Endodermal cell (in vitro differentiated cells): ENCODE measurements around the gene GATA2. TPM values are rescaled to one million over a fixed set of nuclear protein-coding genes. Genes with fewer than 3 reads are reported as not detected.
A peak's percentile ranks its signal among the peaks of the same experiment; 100 is the strongest.

Source experiments
- DNase-seq: peaks from one replicate; pipeline ENCODE4 v3.0.0-alpha.2; 2017
- H3K27ac ChIP-seq: 2 replicates; pipeline ENCODE4 v1.5.1; 2013; ENCODE audit warnings: mild to moderate bottlenecking, low read depth, low read length, moderate library complexity
- H3K27me3 ChIP-seq: 2 replicates; pipeline ENCODE4 v1.6.1; 2013; ENCODE audit warnings: mild to moderate bottlenecking, low read length, moderate library complexity; ENCODE audit not compliant: insufficient read depth, control insufficient read depth, poor library complexity, severe bottlenecking
- H3K36me3 ChIP-seq: 2 replicates; pipeline ENCODE4 v1.7.0; 2013; ENCODE audit warnings: mild to moderate bottlenecking, low read length, moderate library complexity; ENCODE audit not compliant: control insufficient read depth, insufficient read depth
- H3K4me1 ChIP-seq: one replicate; pipeline ENCODE4 v1.7.0; 2013; ENCODE audit warnings: low read length; ENCODE audit not compliant: control insufficient read depth, insufficient read depth
- H3K4me3 ChIP-seq: 2 replicates; pipeline ENCODE4 v1.5.1; 2013; ENCODE audit warnings: mild to moderate bottlenecking, low read length, moderate library complexity
- H3K9ac ChIP-seq: 2 replicates; pipeline ENCODE4 v1.6.1; 2013; ENCODE audit warnings: mild to moderate bottlenecking, low read length, moderate library complexity; ENCODE audit not compliant: poor library complexity, severe bottlenecking; ENCODE audit errors: extremely low read depth
- H3K9me3 ChIP-seq: 2 replicates; pipeline ENCODE4 v1.6.1; 2013; ENCODE audit warnings: mild to moderate bottlenecking, low read length, moderate library complexity; ENCODE audit not compliant: control insufficient read depth
- H3K27ac Mint-ChIP-seq: 2 replicates; pipeline ENCODE4 v1.8.0; 2020; ENCODE audit warnings: mixed read lengths
- H3K27me3 Mint-ChIP-seq: 2 replicates; pipeline ENCODE4 v1.8.0; 2021; ENCODE audit warnings: mild to moderate bottlenecking, mixed read lengths; ENCODE audit not compliant: insufficient read depth
- H3K36me3 Mint-ChIP-seq: 2 replicates; pipeline ENCODE4 v1.8.0; 2020; ENCODE audit warnings: low read depth, mixed read lengths
- H3K4me1 Mint-ChIP-seq: 2 replicates; pipeline ENCODE4 v1.8.0; 2020; ENCODE audit warnings: mixed read lengths
- H3K4me3 Mint-ChIP-seq: 2 replicates; pipeline ENCODE4 v1.8.0; 2020; ENCODE audit warnings: mild to moderate bottlenecking, moderate library complexity, mixed read lengths
- H3K9me3 Mint-ChIP-seq: 2 replicates; pipeline ENCODE4 v1.8.0; 2020; ENCODE audit warnings: mild to moderate bottlenecking, mixed read lengths
- WGBS, 2 experiments: methylation state at CpG; one replicate each; pipeline versions ENCODE4 v1.1.5 to v1.1.7; 2013; ENCODE audit warnings: missing lambda C conversion rate in 2 of 2, mixed read lengths in 1 of 2; ENCODE audit not compliant: insufficient coverage in 1 of 2, insufficient read length in 1 of 2; 5-methylcytosine and 5-hydroxymethylcytosine counted together
- total RNA-seq, 2 donors: library from RNA; stranded (reverse); fragmentation: NEBNext Ultra II Directional in 1 of 2; extraction: Animal tissue kit (Norgen Biotek cat#: 25700) in 1 of 2; gene quantifications; 2 replicates in 1 of 2; 3 replicates in 1 of 2; pipeline ENCODE4 v1.2.1, GENCODE V29; 2021
- TF ChIP-seq, protein P1 (sequence below): fragments of 200-600 bp; sonication (generic); conservative IDR thresholded peaks from 2 replicates; pipeline ENCODE4 v1.5.0; 2021; ENCODE audit warnings: antibody characterized with exemption, mild to moderate bottlenecking

GATA2 gene
- total RNA-seq, 2 donors from 2014 or later: 1.2 to 1.6 TPM

DNA sequence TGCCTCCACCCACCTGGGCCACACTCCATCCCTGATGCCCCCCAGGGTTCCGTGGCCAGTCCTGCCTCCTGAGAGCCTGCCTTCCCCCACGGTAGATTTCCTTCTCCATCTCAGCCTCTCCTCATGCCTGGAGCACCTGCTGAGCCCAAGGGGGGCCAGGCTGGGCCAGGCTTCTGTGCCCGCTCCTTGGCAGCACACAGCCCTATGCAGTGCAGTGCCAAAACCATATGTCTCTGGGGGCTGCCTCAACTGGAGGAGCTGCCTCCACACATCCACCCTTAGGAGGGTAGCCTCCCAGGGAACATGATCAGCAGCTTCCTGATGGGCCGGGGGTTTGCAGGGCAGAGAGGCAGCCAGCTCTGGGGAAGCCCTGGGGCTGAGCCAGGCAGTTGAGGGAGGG is 24.6 kb upstream of the GATA2 start:
- peaks cover 40% of the 10 kb centered on the region for H3K27me3 ChIP-seq
- peaks cover 10% of the 10 kb centered on the region for H3K9me3 Mint-ChIP-seq
- no peak overlapping the region for H3K27ac Mint-ChIP-seq
- peaks cover 2% of the 10 kb centered on the region for H3K4me1 ChIP-seq
- no peak for DNase-seq
- H3K4me3 Mint-ChIP-seq: no peak overlapping the region
- TF ChIP-seq, protein P1, sequence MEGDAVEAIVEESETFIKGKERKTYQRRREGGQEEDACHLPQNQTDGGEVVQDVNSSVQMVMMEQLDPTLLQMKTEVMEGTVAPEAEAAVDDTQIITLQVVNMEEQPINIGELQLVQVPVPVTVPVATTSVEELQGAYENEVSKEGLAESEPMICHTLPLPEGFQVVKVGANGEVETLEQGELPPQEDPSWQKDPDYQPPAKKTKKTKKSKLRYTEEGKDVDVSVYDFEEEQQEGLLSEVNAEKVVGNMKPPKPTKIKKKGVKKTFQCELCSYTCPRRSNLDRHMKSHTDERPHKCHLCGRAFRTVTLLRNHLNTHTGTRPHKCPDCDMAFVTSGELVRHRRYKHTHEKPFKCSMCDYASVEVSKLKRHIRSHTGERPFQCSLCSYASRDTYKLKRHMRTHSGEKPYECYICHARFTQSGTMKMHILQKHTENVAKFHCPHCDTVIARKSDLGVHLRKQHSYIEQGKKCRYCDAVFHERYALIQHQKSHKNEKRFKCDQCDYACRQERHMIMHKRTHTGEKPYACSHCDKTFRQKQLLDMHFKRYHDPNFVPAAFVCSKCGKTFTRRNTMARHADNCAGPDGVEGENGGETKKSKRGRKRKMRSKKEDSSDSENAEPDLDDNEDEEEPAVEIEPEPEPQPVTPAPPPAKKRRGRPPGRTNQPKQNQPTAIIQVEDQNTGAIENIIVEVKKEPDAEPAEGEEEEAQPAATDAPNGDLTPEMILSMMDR: no peak
- no peak overlapping the region for H3K9ac ChIP-seq
- peaks cover 65% of the 10 kb centered on the region for H3K27me3 Mint-ChIP-seq
- H3K36me3 ChIP-seq: no peaks in the 10 kb centered on the region
- H3K27ac ChIP-seq: no peak overlapping the region
- WGBS, 2 experiments: 82 to 100% methylated on average over 1 to 4 of the region's 4 CpGs
- no peak overlapping the region for H3K4me3 ChIP-seq
- H3K36me3 Mint-ChIP-seq: no peaks in the 10 kb centered on the region
- no peaks in the 10 kb centered on the region for H3K9me3 ChIP-seq
- peaks cover 11% of the 10 kb centered on the region for H3K4me1 Mint-ChIP-seq

- no peaks in the 10 kb centered on the region for H3K36me3 Mint-ChIP-seq
- no peak for DNase-seq
- Histone ChIP-seq H3K9me3 (no peaks in the 10 kb centered on the region), H3K36me3 (no peaks in the 10 kb centered on the region), H3K4me3 (no peak overlapping the region), H3K9ac (no peak overlapping the region), H3K27me3 (peaks cover 38% of the 10 kb centered on the region), H3K27ac (no peak overlapping the region), H3K4me1 (peaks cover 2% of the 10 kb centered on the region)
- H3K4me1 Mint-ChIP-seq: peaks cover 9% of the 10 kb centered on the region
- peaks cover 10% of the 10 kb centered on the region for H3K9me3 Mint-ChIP-seq
- H3K27me3 Mint-ChIP-seq: peaks cover 55% of the 10 kb centered on the region
- H3K27ac Mint-ChIP-seq: no peak overlapping the region
- WGBS, 2 experiments: 95% methylated on average over 1 of the region's 1 CpG; no CpG with 5 or more reads in 1 of the 2 experiments
- TF ChIP-seq, protein P1: no peak
- H3K4me3 Mint-ChIP-seq: no peak overlapping the region
Measured at GRCh38 chr3:128515967-128516366, 23.0 kb upstream of the GATA2 start.

- H3K9me3 ChIP-seq: no peaks in the 10 kb centered on the region
- peaks cover 4% of the 10 kb centered on the region for H3K27me3 ChIP-seq
- no peaks in the 10 kb centered on the region for H3K4me1 ChIP-seq
- Mint-ChIP-seq H3K9me3 (peaks cover 2% of the 10 kb centered on the region), H3K4me1 (no peaks in the 10 kb centered on the region), H3K27ac (no peak overlapping the region), H3K4me3 (no peak overlapping the region), H3K36me3 (no peaks in the 10 kb centered on the region), H3K27me3 (peaks cover 29% of the 10 kb centered on the region)
- H3K36me3 ChIP-seq: no peaks in the 10 kb centered on the region
- H3K4me3 ChIP-seq: no peak overlapping the region
- WGBS, 2 experiments: 79 to 88% methylated on average over 4 to 5 of the region's 5 CpGs
- TF ChIP-seq, protein P1: peak; percentile 33
- no peak overlapping the region for H3K27ac ChIP-seq
- peak; percentile 39 for DNase-seq
- H3K9ac ChIP-seq: no peak overlapping the region
Measured at GRCh38 chr3:128508852-128509251, 15.9 kb upstream of the GATA2 start.
